ENCODE measurements around the gene HDAC1. TPM values are rescaled to one million over a fixed set of nuclear protein-coding genes. Genes with fewer than 3 reads are reported as not detected.

The HDAC1 gene
- total RNA-seq, 2 donors from 2014 or later, result 50.9 to 52.0 TPM

- Histone ChIP-seq H3K36me3 (peaks cover 11% of the 10 kb centered on the region), H3K27me3 (replicated peaks; ENCODE audit: insufficient read depth) (no peaks in the 10 kb centered on the region), H3K4me3 (no peak overlapping the region), H3K4me1 (ENCODE audit: control insufficient read depth in 1 of 2, low read depth in 2 of 2) (no peaks in the 10 kb centered on the region), H3K27ac (no peak overlapping the region), H3K9me3 (no peaks in the 10 kb centered on the region)
- ATAC-seq (ENCODE audit: insufficient number of reproducible peaks, low FRiP score, low read depth) (no peak), DNase-seq (ENCODE audit: low spot score) (no peak)
- TF ChIP-seq CTCF (IDR thresholded peaks at IDR 0.05), result no peak
Observed at GRCh38 chr1:32316903-32317277, 25.0 kb downstream of the HDAC1 start.

GRCh38 chr1:32318127-32318869 is 26.4 kb downstream of the HDAC1 start:
- DNase-seq (ENCODE audit: low spot score) (no peak), ATAC-seq (ENCODE audit: insufficient number of reproducible peaks, low FRiP score, low read depth) (no peak)
- H3K4me3 ChIP-seq, result no peak overlapping the region
- no peak overlapping the region for H3K27ac ChIP-seq
- TF ChIP-seq CTCF (IDR thresholded peaks at IDR 0.05), result no peak
- H3K36me3 ChIP-seq, result peaks cover 11% of the 10 kb centered on the region
- no peaks in the 10 kb centered on the region for H3K27me3 ChIP-seq (replicated peaks; ENCODE audit: insufficient read depth)
- H3K9me3 ChIP-seq, result no peaks in the 10 kb centered on the region
- no peaks in the 10 kb centered on the region for H3K4me1 ChIP-seq (ENCODE audit: control insufficient read depth in 1 of 2, low read depth in 2 of 2)

- Histone ChIP-seq H3K4me3 (no peak overlapping the region), H3K4me1 (ENCODE audit: control insufficient read depth in 1 of 2, low read depth in 2 of 2) (no peaks in the 10 kb centered on the region), H3K27ac (no peak overlapping the region), H3K27me3 (replicated peaks; ENCODE audit: insufficient read depth) (no peaks in the 10 kb centered on the region), H3K9me3 (no peaks in the 10 kb centered on the region), H3K36me3 (peaks cover 12% of the 10 kb centered on the region)
- ATAC-seq (ENCODE audit: insufficient number of reproducible peaks, low FRiP score, low read depth) (no peak), DNase-seq (ENCODE audit: low spot score) (no peak)
- TF ChIP-seq CTCF (IDR thresholded peaks at IDR 0.05), result no peak
Observed at GRCh38 chr1:32321712-32322291, 29.9 kb downstream of the HDAC1 start.

GRCh38 chr1:32327204-32327603 is 35.3 kb downstream of the HDAC1 start:
- no peak for ATAC-seq (ENCODE audit: insufficient number of reproducible peaks, low FRiP score, low read depth)
- no peak for TF ChIP-seq CTCF (IDR thresholded peaks at IDR 0.05)
- peaks cover 42% of the 10 kb centered on the region for H3K36me3 ChIP-seq
- H3K4me1 ChIP-seq (ENCODE audit: control insufficient read depth in 1 of 2, low read depth in 2 of 2), result no peaks in the 10 kb centered on the region
- DNase-seq (ENCODE audit: low spot score), result no peak
- no peak overlapping the region for H3K27ac ChIP-seq
- no peak overlapping the region for H3K4me3 ChIP-seq
- no peaks in the 10 kb centered on the region for H3K27me3 ChIP-seq (replicated peaks; ENCODE audit: insufficient read depth)
- H3K9me3 ChIP-seq, result no peaks in the 10 kb centered on the region

- ATAC-seq (ENCODE audit: insufficient number of reproducible peaks, low FRiP score, low read depth) (no peak), DNase-seq (ENCODE audit: low spot score) (no peak)
- no peak for TF ChIP-seq CTCF (IDR thresholded peaks at IDR 0.05)
- Histone ChIP-seq H3K36me3 (peaks cover 48% of the 10 kb centered on the region), H3K27me3 (replicated peaks; ENCODE audit: insufficient read depth) (no peaks in the 10 kb centered on the region), H3K9me3 (no peaks in the 10 kb centered on the region), H3K4me1 (ENCODE audit: control insufficient read depth in 1 of 2, low read depth in 2 of 2) (peaks cover 3 to 5% of the 10 kb centered on the region in 2 donors), H3K27ac (no peak overlapping the region), H3K4me3 (no peak overlapping the region)
Observed at GRCh38 chr1:32329931-32330466, 38.1 kb downstream of the HDAC1 start.
